ENCODE measurements around the gene SLC23A1.
"Not testable (repeated sequence)": the region's sequence is repeated elsewhere in the genome, so short reads cannot be mapped to it uniquely, and the experiment has no call there.

SLC23A1 gene

GRCh38 chr5:139383275-139383992 is at the start of gene SLC23A1:
Gene SLC23A1, minus strand, starts transcription at chr5:139383297. Its CDS starts 44 bp downstream, at chr5:139383253.
- DNase-seq (ENCODE audit: low spot score), result no peak

- no peak for DNase-seq (ENCODE audit: low spot score)
Measured at GRCh38 chr5:139431706-139432105, 48.6 kb upstream of the SLC23A1 start.

GRCh38 chr5:139430015-139430414 is 46.9 kb upstream of the SLC23A1 start:
- DNase-seq (ENCODE audit: low spot score), result no peak

GRCh38 chr5:139426203-139426885 is 43.2 kb upstream of the SLC23A1 start:
- DNase-seq (ENCODE audit: low spot score), result no peak

- DNase-seq (ENCODE audit: low spot score), result no peak
Measured at GRCh38 chr5:139425497-139425896, 42.4 kb upstream of the SLC23A1 start.

- DNase-seq (ENCODE audit: low spot score), result peak; percentile 68
Measured at GRCh38 chr5:139422307-139422893, 39.3 kb upstream of the SLC23A1 start.

GRCh38 chr5:139419226-139420192 is 36.4 kb upstream of the SLC23A1 start:
- no peak for DNase-seq (ENCODE audit: low spot score)

GRCh38 chr5:139418793-139419192 is 35.7 kb upstream of the SLC23A1 start:
- no peak for DNase-seq (ENCODE audit: low spot score)

- DNase-seq (ENCODE audit: low spot score), result no peak
Measured at GRCh38 chr5:139417214-139417613, 34.1 kb upstream of the SLC23A1 start.

GRCh38 chr5:139416651-139417050 is 33.6 kb upstream of the SLC23A1 start:
- no peak for DNase-seq (ENCODE audit: low spot score)

- no peak for DNase-seq (ENCODE audit: low spot score)
Measured at GRCh38 chr5:139415869-139416268, 32.8 kb upstream of the SLC23A1 start.

- DNase-seq (ENCODE audit: low spot score), result no peak
Measured at GRCh38 chr5:139415221-139415861, 32.2 kb upstream of the SLC23A1 start.

- no peak for DNase-seq (ENCODE audit: low spot score)
Measured at GRCh38 chr5:139414581-139415130, 31.6 kb upstream of the SLC23A1 start.

GRCh38 chr5:139413963-139414362 is 30.9 kb upstream of the SLC23A1 start:
- DNase-seq (ENCODE audit: low spot score), result no peak

- DNase-seq (ENCODE audit: low spot score), result no peak
Measured at GRCh38 chr5:139413153-139413552, 30.1 kb upstream of the SLC23A1 start.

- no peak for DNase-seq (ENCODE audit: low spot score)
Measured at GRCh38 chr5:139410993-139411828, 28.1 kb upstream of the SLC23A1 start.

GRCh38 chr5:139410121-139410992 is 27.3 kb upstream of the SLC23A1 start:
- DNase-seq (ENCODE audit: low spot score), result no peak

GRCh38 chr5:139409116-139409515 is 26.0 kb upstream of the SLC23A1 start:
- DNase-seq (ENCODE audit: low spot score), result not testable (repeated sequence)

- DNase-seq (ENCODE audit: low spot score), result no peak
Measured at GRCh38 chr5:139408191-139408590, 25.1 kb upstream of the SLC23A1 start.
